ENCODE data around the gene DDX39A. TPM values are rescaled to one million over a fixed set of nuclear protein-coding genes. Genes with fewer than 3 reads are reported as not detected.
"Not testable (repeated sequence)": the region's sequence is repeated elsewhere in the genome, so short reads cannot be mapped to it uniquely, and the experiment has no call there.

The DDX39A gene
- polyA plus RNA-seq (2011; rRNA removed) (37.9 and 64.0 TPM in 2 replicates), polyA minus RNA-seq (2011; rRNA and poly(A)+ RNA removed) (28.6 and 32.7 TPM in 2 replicates)

GRCh38 chr19:14419106-14419813 lies at the start of gene DDX39A:
DDX39A (minus strand) TSS chr19:14419341; CDS start chr19:14413220, 6,121 bp downstream.
- no peak for TF ChIP-seq CTCF (IDR thresholded peaks at IDR 0.05; ENCODE audit: insufficient read depth, low read depth, low read length)
- POLR2A ChIA-PET: no interaction called here

DNA sequence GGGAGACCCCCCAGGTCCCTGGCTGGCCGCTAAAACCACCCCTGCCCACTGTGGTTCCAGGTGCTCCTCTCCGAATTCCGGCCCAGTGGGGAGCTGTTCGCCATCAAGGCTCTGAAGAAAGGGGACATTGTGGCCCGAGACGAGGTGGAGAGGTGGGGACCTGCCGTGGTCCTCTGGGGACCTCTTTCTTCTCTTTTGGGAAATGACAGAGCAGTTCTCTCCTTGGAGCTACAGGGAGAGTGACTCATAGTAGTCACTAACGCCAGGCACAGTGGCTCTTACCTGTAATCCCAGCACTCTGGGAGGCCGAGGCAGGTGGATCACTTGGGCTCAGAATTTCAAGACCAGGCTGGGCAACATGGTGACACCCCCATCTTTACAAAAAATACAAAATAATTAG lies 48.7 kb upstream of the DDX39A start:
- no peak for DNase-seq (ENCODE audit: low read depth)
- H3K4me3 ChIP-seq (ENCODE audit: low read depth, low read length): no peak overlapping the region
- H3K27me3 ChIP-seq (ENCODE audit: control insufficient read depth, insufficient read depth, low read length): no peaks in the 10 kb centered on the region
- ChIA-PET POLR2A (no interaction called here), CTCF (interaction anchor here (1.3 to 4.2 kb wide), 3 partner anchors 12 to 119 kb away, joined by 3 to 16 read pairs (median 4); partner anchors contain the start of gene PKN1)
- peak; percentile 12; the same call in 1 of the 2 replicates for TF ChIP-seq CTCF (IDR thresholded peaks at IDR 0.05; ENCODE audit: insufficient read depth, low read depth, low read length)
- peaks cover 43% of the 10 kb centered on the region for H3K36me3 ChIP-seq (ENCODE audit: control insufficient read depth, insufficient read depth, low read length)

More at GRCh38 chr19:14419106-14419813, at the start of gene DDX39A:
- CTCF ChIA-PET: interaction anchor here (1.1 to 1.6 kb wide), 3 partner anchors 11 to 13 kb away, joined by 3 to 6 read pairs (median 6); no protein-coding TSS in a partner anchor
- Histone ChIP-seq H3K36me3 (ENCODE audit: control insufficient read depth, insufficient read depth, low read length) (no peaks in the 10 kb centered on the region), H3K4me3 (ENCODE audit: low read depth, low read length) (peak within 1 kb of the TSS; percentile 76), H3K27me3 (ENCODE audit: control insufficient read depth, insufficient read depth, low read length) (no peaks in the 10 kb centered on the region)
- DNase-seq (ENCODE audit: low read depth): peak; percentile 97

DNA sequence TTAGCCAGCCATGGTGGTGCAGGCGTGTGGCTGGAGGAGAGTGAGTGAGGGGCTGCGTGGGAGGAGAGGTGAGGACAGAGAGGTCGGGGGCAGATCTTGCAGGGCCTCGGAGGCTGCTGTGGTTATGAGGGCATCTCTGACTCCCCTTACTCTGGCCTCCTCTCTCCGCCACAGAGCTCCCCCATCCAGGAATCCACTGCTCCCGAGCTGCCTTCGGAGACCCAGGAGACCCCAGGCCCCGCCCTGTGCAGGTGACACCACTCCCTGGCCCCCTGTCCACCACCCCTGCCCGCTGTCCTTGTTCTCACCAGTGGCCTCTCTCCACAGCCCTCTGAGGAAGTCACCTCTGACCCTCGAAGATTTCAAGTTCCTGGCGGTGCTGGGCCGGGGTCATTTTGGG lies 48.2 kb upstream of the DDX39A start:
- TF ChIP-seq CTCF (IDR thresholded peaks at IDR 0.05; ENCODE audit: insufficient read depth, low read depth, low read length): no peak
- ChIA-PET CTCF (interaction anchor here (1.3 to 4.2 kb wide), 3 partner anchors 12 to 119 kb away, joined by 3 to 16 read pairs (median 4); partner anchors contain the start of gene PKN1), POLR2A (no interaction called here)
- H3K36me3 ChIP-seq (ENCODE audit: control insufficient read depth, insufficient read depth, low read length): peaks cover 44% of the 10 kb centered on the region
- no peak overlapping the region for H3K4me3 ChIP-seq (ENCODE audit: low read depth, low read length)
- DNase-seq (ENCODE audit: low read depth): no peak
- no peaks in the 10 kb centered on the region for H3K27me3 ChIP-seq (ENCODE audit: control insufficient read depth, insufficient read depth, low read length)

GRCh38 chr19:14463747-14464146 lies 44.6 kb upstream of the DDX39A start:
- TF ChIP-seq CTCF (IDR thresholded peaks at IDR 0.05; ENCODE audit: insufficient read depth, low read depth, low read length): no peak

GRCh38 chr19:14462401-14462800 lies 43.3 kb upstream of the DDX39A start:
- H3K27me3 ChIP-seq (ENCODE audit: control insufficient read depth, insufficient read depth, low read length); POLR2A ChIA-PET; DNase-seq (ENCODE audit: low read depth); H3K4me3 ChIP-seq (ENCODE audit: low read depth, low read length): not testable (repeated sequence)
- CTCF ChIA-PET: interaction anchor here (1.0 to 1.1 kb wide), 2 partner anchors 9 to 61 kb away, joined by 3 to 5 read pairs; no protein-coding TSS in a partner anchor
- H3K36me3 ChIP-seq (ENCODE audit: control insufficient read depth, insufficient read depth, low read length): peaks cover 27% of the 10 kb centered on the region

More at GRCh38 chr19:14463747-14464146, 44.6 kb upstream of the DDX39A start:
- DNase-seq (ENCODE audit: low read depth): no peak
- CTCF ChIA-PET: interaction anchor here (2.1 kb wide), 1 partner anchor 31 kb away, joined by 6 read pairs; the partner anchor contains the start of gene PKN1
- no peak overlapping the region for H3K4me3 ChIP-seq (ENCODE audit: low read depth, low read length)
- peaks cover 30% of the 10 kb centered on the region for H3K36me3 ChIP-seq (ENCODE audit: control insufficient read depth, insufficient read depth, low read length)
- H3K27me3 ChIP-seq (ENCODE audit: control insufficient read depth, insufficient read depth, low read length): no peaks in the 10 kb centered on the region
- POLR2A ChIA-PET: no interaction called here

Data from BJ (cell line).